Suprapubic skin (tissue), 3 donors: ENCODE measurements around the gene TUBG2.

ENCODE experiments used
- CTCF ChIP-seq, 2 donors: fragments of 200-600 bp in 1 of 2; fragments of 450-650 bp in 1 of 2; sonication (generic) in 1 of 2; IDR thresholded peaks; one replicate each; pipeline ENCODE4 v1.5.1; 2016 to 2019; ENCODE audit warnings: antibody characterized with exemption in 2 of 2, mild to moderate bottlenecking in 1 of 2, moderate library complexity in 1 of 2
- POLR2A ChIP-seq, 2 donors: fragments of 450-650 bp; IDR thresholded peaks; one replicate each; pipeline ENCODE4 v1.6.1; 2017; ENCODE audit warnings: antibody characterized with exemption in 2 of 2, mild to moderate bottlenecking in 2 of 2, moderate library complexity in 2 of 2

- TF ChIP-seq CTCF (IDR thresholded peaks at IDR 0.05) (no peak), POLR2A (IDR thresholded peaks at IDR 0.05) (no peak)
These were observed 21.3 kb downstream of the TUBG2 start for GRCh38 chr17:42680331-42680808.
